A549 (cell line): ENCODE results near the gene PIGL. TPM values are rescaled to one million over a fixed set of nuclear protein-coding genes. Genes with fewer than 3 reads are reported as not detected.

Source experiments
- ATAC-seq, 2 experiments: fragments of 200-7000 bp in 1 of 2; fragments of >200 bp in 1 of 2; cut with Nextera tagmentation in 1 of 2; cut with Tn5 transposase in 1 of 2; 3 replicates each; pipeline versions ENCODE4 v1.8.0 to v1.9.1; 2018 to 2020; ENCODE audit warnings: mild to moderate bottlenecking in 1 of 2, moderate library complexity in 1 of 2
- CTCF ChIA-PET: fragments of 300-600 bp; sonication (Branson Sonifier 250); formaldehyde crosslinking; extraction: SDS; loops from one replicate; lab custom pipeline; 2021; ENCODE audit warnings: antibody characterized with exemption, inconsistent platforms; lab: Yijun Ruan, JAX
- POLR2A ChIA-PET: fragments of 350-600 bp; formaldehyde crosslinking; extraction: SDS; loops from one replicate; lab custom pipeline; 2021; ENCODE audit warnings: antibody characterized with exemption, inconsistent platforms; lab: Yijun Ruan, JAX
- DNase-seq, 2 experiments: peaks; one replicate each; pipeline versions ENCODE4 v3.0.0 to v3.0.0-alpha.2; 2011 to 2016; ENCODE audit warnings: low read depth in 1 of 2, low spot score in 1 of 2
- FAIRE-seq: peaks from 2 replicates; lab custom pipeline; 2011; peaks lifted over from hg19 to GRCh38; lab: Jason Lieb, UNC
- H3K27ac ChIP-seq, 2 experiments: fragments of >200 bp; sonication (Bioruptor Twin); formaldehyde crosslinking; 3 replicates each; pipeline ENCODE4 v1.5.1; 2016 to 2017
- H3K4me1 ChIP-seq: fragments of >200 bp; sonication (Bioruptor Twin); formaldehyde crosslinking; 3 replicates; pipeline ENCODE4 v1.6.1; 2016
- H3K4me2 ChIP-seq: fragments of >200 bp; sonication (Bioruptor Twin); formaldehyde crosslinking; 3 replicates; pipeline ENCODE4 v1.6.1; 2016
- H3K4me3 ChIP-seq: fragments of >200 bp; sonication (Bioruptor Twin); formaldehyde crosslinking; 3 replicates; pipeline ENCODE4 v1.5.1; 2016
- H3K9me3 ChIP-seq: fragments of >200 bp; sonication (Bioruptor Twin); formaldehyde crosslinking; 3 replicates; pipeline ENCODE4 v1.6.1; 2016
- ATOH8 ChIP-seq: fragments of 250-450 bp; sonication (Bioruptor Pico); IDR thresholded peaks from 2 replicates; pipeline ENCODE4 v1.5.0; 2020; ENCODE audit warnings: low read depth, mild to moderate bottlenecking, moderate library complexity
- BHLHE40 ChIP-seq: IDR thresholded peaks from 2 replicates; pipeline ENCODE4 v1.6.1; 2012; ENCODE audit warnings: low read depth, low read length, inconsistent platforms
- CBX8 ChIP-seq: fragments of 200-600 bp; sonication (generic); IDR thresholded peaks from 2 replicates; pipeline ENCODE4 v1.6.1; 2016
- CHD2 ChIP-seq: fragments of 150-350 bp; IDR thresholded peaks from 2 replicates; pipeline ENCODE4 v1.6.1; 2014; ENCODE audit warnings: low read length; ENCODE audit not compliant: partially characterized antibody
- E2F6 ChIP-seq: IDR thresholded peaks from 2 replicates; pipeline ENCODE4 v1.6.1; 2012; ENCODE audit warnings: low read depth, borderline replicate concordance
- FOSB ChIP-seq: fragments of 250-450 bp; sonication (Bioruptor Pico); IDR thresholded peaks from 2 replicates; pipeline ENCODE4 v1.5.0; 2020; ENCODE audit warnings: mild to moderate bottlenecking, moderate library complexity
- GATA3 ChIP-seq: IDR thresholded peaks from 2 replicates; pipeline ENCODE4 v1.6.1; 2012; ENCODE audit warnings: borderline replicate concordance
- HDAC2 ChIP-seq: fragments of 200-600 bp; sonication (generic); IDR thresholded peaks from 2 replicates; pipeline ENCODE4 v1.6.1; 2016
- HOXB13 ChIP-seq: fragments of 250-450 bp; sonication (Bioruptor Pico); IDR thresholded peaks from 2 replicates; pipeline ENCODE4 v1.5.0; 2020; ENCODE audit warnings: low read depth, mild to moderate bottlenecking, moderate library complexity
- JUN ChIP-seq, 2 experiments: fragments of >200 bp; sonication (Bioruptor Twin); formaldehyde crosslinking; IDR thresholded peaks; 2 replicates in 1 of 2; 3 replicates in 1 of 2; pipeline ENCODE4 v1.6.1; 2016 to 2017
- JUNB ChIP-seq: fragments of >200 bp; sonication (Bioruptor Twin); formaldehyde crosslinking; IDR thresholded peaks from 2 replicates; pipeline ENCODE4 v1.6.1; 2016
- KDM1A ChIP-seq: fragments of 200-600 bp; sonication (generic); IDR thresholded peaks from 2 replicates; pipeline ENCODE4 v1.6.1; 2016; ENCODE audit warnings: low read depth, mild to moderate bottlenecking
- MAFK ChIP-seq: fragments of 450-650 bp; IDR thresholded peaks from 2 replicates; pipeline ENCODE4 v1.6.1; 2014; ENCODE audit not compliant: partially characterized antibody
- MYC ChIP-seq: IDR thresholded peaks from 2 replicates; pipeline ENCODE4 v1.6.1; 2012; ENCODE audit warnings: mild to moderate bottlenecking, inconsistent platforms, low read length, improper control_type of control experiment, borderline replicate concordance
- RARB ChIP-seq: fragments of 250-450 bp; sonication (Bioruptor Pico); IDR thresholded peaks from 2 replicates; pipeline ENCODE4 v1.8.0; 2021; ENCODE audit warnings: mild to moderate bottlenecking, moderate library complexity
- RFX5 ChIP-seq: fragments of 450-650 bp; IDR thresholded peaks from 2 replicates; pipeline ENCODE4 v1.7.1; 2014; ENCODE audit warnings: antibody characterized with exemption, mild to moderate bottlenecking, moderate library complexity
- RNF2 ChIP-seq: fragments of 200-600 bp; sonication (generic); IDR thresholded peaks from 2 replicates; pipeline ENCODE4 v1.6.1; 2016; ENCODE audit warnings: low read depth, mild to moderate bottlenecking, antibody characterized with exemption, moderate library complexity, borderline replicate concordance
- SMC3 ChIP-seq: fragments of >200 bp; sonication (Bioruptor Twin); formaldehyde crosslinking; IDR thresholded peaks from 3 replicates; pipeline ENCODE4 v1.6.1; 2018; ENCODE audit warnings: inconsistent platforms
- TP53 ChIP-seq: fragments of 250-450 bp; sonication (Bioruptor Pico); IDR thresholded peaks from 2 replicates; pipeline ENCODE4 v1.5.0; 2021; ENCODE audit warnings: mild to moderate bottlenecking, moderate library complexity
- USF2 ChIP-seq: fragments of 450-650 bp; IDR thresholded peaks from 2 replicates; pipeline ENCODE4 v1.6.1; 2014; ENCODE audit warnings: antibody characterized with exemption
- ZC3H11A ChIP-seq: fragments of 450-650 bp; IDR thresholded peaks from 2 replicates; pipeline ENCODE4 v1.6.1; 2014; ENCODE audit warnings: antibody characterized with exemption, mild to moderate bottlenecking
- ZNF302 ChIP-seq: fragments of 250-450 bp; sonication (Bioruptor Pico); IDR thresholded peaks from 2 replicates; pipeline ENCODE4 v1.9.0; 2021; ENCODE audit warnings: inconsistent platforms, mild to moderate bottlenecking, moderate library complexity
- ZSCAN20 ChIP-seq: fragments of 250-450 bp; sonication (Bioruptor Pico); IDR thresholded peaks from 2 replicates; pipeline ENCODE4 v1.8.0; 2022; ENCODE audit warnings: mild to moderate bottlenecking, moderate library complexity
- WGBS: methylation state at CpG from one replicate; pipeline ENCODE4 v1.1.6; 2017; ENCODE audit errors: missing lambda C conversion rate; 5-methylcytosine and 5-hydroxymethylcytosine counted together
- polyA plus RNA-seq, 4 experiments: library from polyadenylated mRNA; depleted of rRNA in 3 of 4; stranded (reverse); fragments of >200 nt; fragmentation: RNase III in 1 of 4; extraction: RNeasy Plus Mini Kit Qiagen cat#74134 plus additional on column Dnase treatment in 1 of 4; gene quantifications; 2 replicates in 3 of 4; 3 replicates in 1 of 4; pipeline ENCODE4 v1.2.3, GENCODE V29; 2011 to 2017
- TF ChIP-seq, protein P1 (sequence below): fragments of 250-450 bp; sonication (Bioruptor Pico); IDR thresholded peaks from 2 replicates; pipeline ENCODE4 v1.5.0; 2021; ENCODE audit warnings: mild to moderate bottlenecking, moderate library complexity, borderline replicate concordance
- TF ChIP-seq, protein P2 (sequence below): fragments of 200-600 bp; sonication (generic); IDR thresholded peaks from 2 replicates; pipeline ENCODE4 v1.6.1; 2016; ENCODE audit warnings: antibody characterized with exemption, mild to moderate bottlenecking, moderate library complexity
- TF ChIP-seq, protein P3 (sequence below): IDR thresholded peaks from 2 replicates; pipeline ENCODE4 v1.6.1; 2012
- TF ChIP-seq, protein P4 (sequence below): fragments of >200 bp; sonication (Bioruptor Twin); formaldehyde crosslinking; IDR thresholded peaks from 3 replicates; pipeline ENCODE4 v1.5.1; 2016

PIGL gene
- polyA plus RNA-seq, 2 of the 4 experiments (the other 2 are of a cell fraction) = 27.5 to 35.1 TPM

DNA sequence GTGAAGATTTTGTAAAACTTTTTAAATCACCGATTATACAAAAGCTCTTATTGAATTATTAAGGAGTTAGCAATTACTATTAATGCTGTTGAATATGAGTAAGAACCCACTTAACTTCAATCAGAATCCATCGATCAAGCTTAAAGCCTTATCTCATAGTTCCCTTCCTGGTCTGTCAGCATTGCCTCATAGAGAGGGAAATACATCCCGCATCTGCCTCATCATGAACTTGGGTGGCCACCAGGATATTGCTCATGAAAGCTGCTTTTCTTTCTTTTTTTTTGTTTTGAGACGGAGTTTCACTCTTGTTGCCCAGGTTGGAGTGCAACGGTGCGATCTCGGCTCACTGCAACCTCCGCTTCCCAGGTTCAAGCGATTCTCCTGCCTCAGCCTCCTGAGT, 66.7 kb downstream of the PIGL start:
- DNase-seq = peak in 1 of 2 experiments; percentile 45
- peak overlapping the region; percentile 58 to 96 for H3K27ac ChIP-seq
- ChIA-PET POLR2A (interaction anchor here (1.0 kb wide), 2 partner anchors 33 to 97 kb away, joined by 3 to 6 read pairs; partner anchors contain the start of gene UBB), CTCF (interaction anchor here (0.8 to 10.0 kb wide), 12 partner anchors 9 to 169 kb away, joined by 3 to 69 read pairs (median 4); partner anchors contain the start of genes NCOR1 and PIGL)
- 91% methylated on average over 9 of the region's 9 CpGs for WGBS
- no peaks in the 10 kb centered on the region for H3K9me3 ChIP-seq
- TF ChIP-seq JUNB (no peak), CHD2 (no peak), FOSB (CRISPR knock-in tag) (no peak), KDM1A (no peak), BHLHE40 (no peak), CBX8 (no peak), HDAC2 (no peak), USF2 (no peak), ZC3H11A (no peak), SMC3 (no peak), ZNF302 (CRISPR knock-in tag) (no peak), MYC (no peak), JUN (IDR thresholded peaks at IDR 0.05) (no peak), ZSCAN20 (no peak), HOXB13 (CRISPR knock-in tag) (no peak), RFX5 (no peak)
- TF ChIP-seq, protein P1, sequence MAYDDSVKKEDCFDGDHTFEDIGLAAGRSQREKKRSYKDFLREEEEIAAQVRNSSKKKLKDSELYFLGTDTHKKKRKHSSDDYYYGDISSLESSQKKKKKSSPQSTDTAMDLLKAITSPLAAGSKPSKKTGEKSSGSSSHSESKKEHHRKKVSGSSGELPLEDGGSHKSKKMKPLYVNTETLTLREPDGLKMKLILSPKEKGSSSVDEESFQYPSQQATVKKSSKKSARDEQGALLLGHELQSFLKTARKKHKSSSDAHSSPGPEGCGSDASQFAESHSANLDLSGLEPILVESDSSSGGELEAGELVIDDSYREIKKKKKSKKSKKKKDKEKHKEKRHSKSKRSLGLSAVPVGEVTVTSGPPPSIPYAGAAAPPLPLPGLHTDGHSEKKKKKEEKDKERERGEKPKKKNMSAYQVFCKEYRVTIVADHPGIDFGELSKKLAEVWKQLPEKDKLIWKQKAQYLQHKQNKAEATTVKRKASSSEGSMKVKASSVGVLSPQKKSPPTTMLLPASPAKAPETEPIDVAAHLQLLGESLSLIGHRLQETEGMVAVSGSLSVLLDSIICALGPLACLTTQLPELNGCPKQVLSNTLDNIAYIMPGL = no peak
- H3K4me2 ChIP-seq = no peak overlapping the region
- peaks cover 67% of the 10 kb centered on the region for H3K4me1 ChIP-seq
- FAIRE-seq = no peak
- ATAC-seq = no peak
- H3K4me3 ChIP-seq = no peak overlapping the region

DNA sequence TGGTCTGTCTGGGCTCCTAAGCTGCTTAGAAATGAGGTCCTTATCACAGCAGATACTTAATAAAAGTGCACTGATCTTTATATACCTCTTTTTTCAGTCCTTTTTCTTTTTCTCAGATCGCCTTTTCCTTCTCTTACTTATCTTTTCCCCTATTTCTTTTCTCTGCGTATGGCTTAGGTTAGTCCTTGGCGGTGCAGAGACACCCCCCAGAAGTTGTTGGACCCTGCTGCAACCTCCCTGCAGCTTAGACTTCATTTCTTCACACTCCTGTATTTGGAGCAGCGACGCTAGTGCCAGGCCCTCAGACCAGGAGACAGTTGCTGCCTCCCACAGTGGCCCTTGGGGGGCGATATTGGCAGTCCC, 68.6 kb downstream of the PIGL start:
- Histone ChIP-seq H3K9me3 (no peaks in the 10 kb centered on the region), H3K4me1 (peaks cover 80% of the 10 kb centered on the region), H3K4me2 (peak overlapping the region; percentile 74), H3K4me3 (no peak overlapping the region), H3K27ac (peak overlapping the region; percentile 96 to 97)
- ATAC-seq (no peak), DNase-seq (no peak), FAIRE-seq (no peak)
- POLR2A ChIA-PET = interaction anchor here (0.8 to 4.9 kb wide), 23 partner anchors 10 to 286 kb away, joined by 3 to 57 read pairs (median 6); partner anchors contain the start of genes CENPV, NCOR1, PIGL and TTC19
- WGBS = 2% methylated on average over 6 of the region's 6 CpGs
- CTCF ChIA-PET = interaction anchor here (0.6 to 10.0 kb wide), 45 partner anchors 9 to 236 kb away, joined by 3 to 69 read pairs (median 5); partner anchors contain the start of genes CENPV, NCOR1, PIGL and UBB
- TF ChIP-seq, protein P2, sequence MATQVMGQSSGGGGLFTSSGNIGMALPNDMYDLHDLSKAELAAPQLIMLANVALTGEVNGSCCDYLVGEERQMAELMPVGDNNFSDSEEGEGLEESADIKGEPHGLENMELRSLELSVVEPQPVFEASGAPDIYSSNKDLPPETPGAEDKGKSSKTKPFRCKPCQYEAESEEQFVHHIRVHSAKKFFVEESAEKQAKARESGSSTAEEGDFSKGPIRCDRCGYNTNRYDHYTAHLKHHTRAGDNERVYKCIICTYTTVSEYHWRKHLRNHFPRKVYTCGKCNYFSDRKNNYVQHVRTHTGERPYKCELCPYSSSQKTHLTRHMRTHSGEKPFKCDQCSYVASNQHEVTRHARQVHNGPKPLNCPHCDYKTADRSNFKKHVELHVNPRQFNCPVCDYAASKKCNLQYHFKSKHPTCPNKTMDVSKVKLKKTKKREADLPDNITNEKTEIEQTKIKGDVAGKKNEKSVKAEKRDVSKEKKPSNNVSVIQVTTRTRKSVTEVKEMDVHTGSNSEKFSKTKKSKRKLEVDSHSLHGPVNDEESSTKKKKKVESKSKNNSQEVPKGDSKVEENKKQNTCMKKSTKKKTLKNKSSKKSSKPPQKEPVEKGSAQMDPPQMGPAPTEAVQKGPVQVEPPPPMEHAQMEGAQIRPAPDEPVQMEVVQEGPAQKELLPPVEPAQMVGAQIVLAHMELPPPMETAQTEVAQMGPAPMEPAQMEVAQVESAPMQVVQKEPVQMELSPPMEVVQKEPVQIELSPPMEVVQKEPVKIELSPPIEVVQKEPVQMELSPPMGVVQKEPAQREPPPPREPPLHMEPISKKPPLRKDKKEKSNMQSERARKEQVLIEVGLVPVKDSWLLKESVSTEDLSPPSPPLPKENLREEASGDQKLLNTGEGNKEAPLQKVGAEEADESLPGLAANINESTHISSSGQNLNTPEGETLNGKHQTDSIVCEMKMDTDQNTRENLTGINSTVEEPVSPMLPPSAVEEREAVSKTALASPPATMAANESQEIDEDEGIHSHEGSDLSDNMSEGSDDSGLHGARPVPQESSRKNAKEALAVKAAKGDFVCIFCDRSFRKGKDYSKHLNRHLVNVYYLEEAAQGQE = no peak
- TF ChIP-seq, protein P3, sequence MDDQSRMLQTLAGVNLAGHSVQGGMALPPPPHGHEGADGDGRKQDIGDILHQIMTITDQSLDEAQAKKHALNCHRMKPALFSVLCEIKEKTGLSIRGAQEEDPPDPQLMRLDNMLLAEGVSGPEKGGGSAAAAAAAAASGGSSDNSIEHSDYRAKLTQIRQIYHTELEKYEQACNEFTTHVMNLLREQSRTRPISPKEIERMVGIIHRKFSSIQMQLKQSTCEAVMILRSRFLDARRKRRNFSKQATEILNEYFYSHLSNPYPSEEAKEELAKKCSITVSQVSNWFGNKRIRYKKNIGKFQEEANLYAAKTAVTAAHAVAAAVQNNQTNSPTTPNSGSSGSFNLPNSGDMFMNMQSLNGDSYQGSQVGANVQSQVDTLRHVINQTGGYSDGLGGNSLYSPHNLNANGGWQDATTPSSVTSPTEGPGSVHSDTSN = no peak
- TF ChIP-seq ZC3H11A = no peak
- TF ChIP-seq E2F6 = peak; percentile 51; the same call in 1 of the 2 replicates
- TF ChIP-seq FOSB (CRISPR knock-in tag) = no peak
- TF ChIP-seq TP53 = peak; percentile 63; the same call in 1 of the 2 replicates
- 0 out of 2 replicates have a peak, but pooled peaks have one; percentile 53 for TF ChIP-seq ATOH8 (CRISPR knock-in tag)
- TF ChIP-seq MAFK = no peak
- TF ChIP-seq JUN (IDR thresholded peaks at IDR 0.05) = no peak
- TF ChIP-seq RNF2 = no peak
- no peak for TF ChIP-seq GATA3
- 0 out of 2 replicates have a peak, but pooled peaks have one; percentile 86 for TF ChIP-seq RARB (CRISPR knock-in tag)
- TF ChIP-seq, protein P4, sequence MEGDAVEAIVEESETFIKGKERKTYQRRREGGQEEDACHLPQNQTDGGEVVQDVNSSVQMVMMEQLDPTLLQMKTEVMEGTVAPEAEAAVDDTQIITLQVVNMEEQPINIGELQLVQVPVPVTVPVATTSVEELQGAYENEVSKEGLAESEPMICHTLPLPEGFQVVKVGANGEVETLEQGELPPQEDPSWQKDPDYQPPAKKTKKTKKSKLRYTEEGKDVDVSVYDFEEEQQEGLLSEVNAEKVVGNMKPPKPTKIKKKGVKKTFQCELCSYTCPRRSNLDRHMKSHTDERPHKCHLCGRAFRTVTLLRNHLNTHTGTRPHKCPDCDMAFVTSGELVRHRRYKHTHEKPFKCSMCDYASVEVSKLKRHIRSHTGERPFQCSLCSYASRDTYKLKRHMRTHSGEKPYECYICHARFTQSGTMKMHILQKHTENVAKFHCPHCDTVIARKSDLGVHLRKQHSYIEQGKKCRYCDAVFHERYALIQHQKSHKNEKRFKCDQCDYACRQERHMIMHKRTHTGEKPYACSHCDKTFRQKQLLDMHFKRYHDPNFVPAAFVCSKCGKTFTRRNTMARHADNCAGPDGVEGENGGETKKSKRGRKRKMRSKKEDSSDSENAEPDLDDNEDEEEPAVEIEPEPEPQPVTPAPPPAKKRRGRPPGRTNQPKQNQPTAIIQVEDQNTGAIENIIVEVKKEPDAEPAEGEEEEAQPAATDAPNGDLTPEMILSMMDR = peak; percentile 88
- no peak for TF ChIP-seq BHLHE40
